Sigmoid colon (tissue), 4 donors: ENCODE measurements around the gene IFNLR1.

Experiments
- CTCF ChIP-seq, 4 experiments: fragments of 450-650 bp in 3 of 4; fragments of 200-600 bp in 1 of 4; IDR thresholded peaks; one replicate each; pipeline ENCODE4 v1.5.1; 2016 to 2019; ENCODE audit warnings: antibody characterized with exemption in 4 of 4, mild to moderate bottlenecking in 3 of 4, moderate library complexity in 2 of 4
- EP300 ChIP-seq, 4 donors: sonication (generic); formaldehyde crosslinking; IDR thresholded peaks; one replicate each; pipeline ENCODE4 v1.6.1; 2017; ENCODE audit warnings: antibody characterized with exemption in 4 of 4
- POLR2A ChIP-seq, 2 donors: fragments of 450-650 bp; IDR thresholded peaks; one replicate each; pipeline ENCODE4 v1.6.1; 2016; ENCODE audit warnings: antibody characterized with exemption in 2 of 2, mild to moderate bottlenecking in 2 of 2, moderate library complexity in 2 of 2
- POLR2AphosphoS5 ChIP-seq, 4 donors: sonication (generic); formaldehyde crosslinking; IDR thresholded peaks; one replicate each; pipeline ENCODE4 v1.6.1; 2017; ENCODE audit warnings: antibody characterized with exemption in 4 of 4

GRCh38 chr1:24113641-24114033, 73.5 kb downstream of the IFNLR1 start:
- TF ChIP-seq CTCF (IDR thresholded peaks at IDR 0.05) (no peak), POLR2A (IDR thresholded peaks at IDR 0.05) (no peak), POLR2AphosphoS5 (IDR thresholded peaks at IDR 0.05) (no peak), EP300 (IDR thresholded peaks at IDR 0.05) (no peak)
